HG02759 (cell line): ENCODE results near the gene RGPD3.
"Not testable (repeated sequence)": the region's sequence is repeated elsewhere in the genome, so short reads cannot be mapped to it uniquely, and the experiment has no call there.

ENCODE experiments used
- ATAC-seq: cut with Tn5 transposase; IDR thresholded peaks from one replicate; pipeline ENCODE4 v1.9.1; 2021; ENCODE audit warnings: mild to moderate bottlenecking, moderate library complexity; ENCODE audit not compliant: unreplicated experiment

RGPD3 gene

DNA sequence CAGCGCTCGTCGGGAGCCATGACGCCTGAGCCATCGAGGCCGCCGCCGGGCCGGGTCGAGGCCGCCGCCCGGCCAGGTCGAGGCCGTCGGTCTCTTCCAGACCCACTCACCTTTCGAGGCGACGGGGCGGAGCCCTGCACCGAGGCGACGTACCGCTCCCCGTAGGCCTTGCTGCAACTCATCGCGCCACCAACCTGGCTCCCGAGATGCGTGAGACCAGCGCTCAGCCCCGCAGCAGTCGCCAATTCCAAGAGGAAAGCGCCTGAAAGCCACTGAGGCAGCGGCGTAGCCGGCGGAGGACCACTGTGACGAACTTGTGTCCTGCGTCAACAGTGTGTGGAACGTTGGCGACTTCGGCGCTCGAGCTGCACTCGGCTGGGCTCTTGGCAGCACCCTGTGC is at the start of gene RGPD3:
RGPD3 (minus strand) TSS at position 307 of the 400 bp plus-strand sequence; CDS start at position 182, 125 bp downstream.
- ATAC-seq = not testable (repeated sequence)

GRCh38 chr2:106517329-106517728 is 49.1 kb upstream of the RGPD3 start:
- no peak for ATAC-seq

DNA sequence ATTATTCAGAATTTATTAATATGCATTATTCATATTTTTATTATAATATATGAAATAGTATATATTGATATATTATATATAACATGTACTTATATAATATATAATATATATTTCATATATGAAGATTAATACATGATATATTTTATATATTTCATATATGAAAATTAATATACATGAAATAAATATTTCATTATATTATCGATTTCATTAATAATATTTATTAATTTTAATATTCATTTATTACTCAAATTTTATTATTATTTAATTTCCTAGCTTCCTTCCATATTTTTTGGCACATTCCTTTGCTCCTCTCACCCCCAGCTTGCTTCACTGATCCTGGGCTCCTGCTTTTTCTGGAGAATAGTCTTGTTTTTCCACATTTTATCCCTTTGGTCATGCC is 48.7 kb upstream of the RGPD3 start:
- no peak for ATAC-seq

DNA sequence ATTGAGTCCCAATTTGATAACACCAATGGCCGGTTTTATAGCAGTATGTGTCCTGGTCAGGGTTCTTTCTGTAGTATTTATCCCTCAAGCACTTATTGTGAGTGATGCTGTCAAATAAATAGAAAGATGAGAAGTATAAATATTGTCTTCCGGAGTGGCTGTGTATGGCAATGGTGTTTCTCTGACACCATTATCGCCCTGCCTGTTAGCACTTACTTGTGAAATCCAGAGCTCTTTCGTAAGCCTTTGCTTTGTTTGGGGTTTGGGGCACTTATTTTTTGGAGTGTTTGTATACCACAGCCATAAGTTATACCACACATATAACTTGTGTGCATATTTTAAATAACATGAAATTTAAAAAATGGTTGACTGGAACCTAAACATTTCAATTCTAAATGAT is 48.2 kb upstream of the RGPD3 start:
- no peak for ATAC-seq

GRCh38 chr2:106514827-106515226 is 46.6 kb upstream of the RGPD3 start:
- not testable (repeated sequence) for ATAC-seq

DNA sequence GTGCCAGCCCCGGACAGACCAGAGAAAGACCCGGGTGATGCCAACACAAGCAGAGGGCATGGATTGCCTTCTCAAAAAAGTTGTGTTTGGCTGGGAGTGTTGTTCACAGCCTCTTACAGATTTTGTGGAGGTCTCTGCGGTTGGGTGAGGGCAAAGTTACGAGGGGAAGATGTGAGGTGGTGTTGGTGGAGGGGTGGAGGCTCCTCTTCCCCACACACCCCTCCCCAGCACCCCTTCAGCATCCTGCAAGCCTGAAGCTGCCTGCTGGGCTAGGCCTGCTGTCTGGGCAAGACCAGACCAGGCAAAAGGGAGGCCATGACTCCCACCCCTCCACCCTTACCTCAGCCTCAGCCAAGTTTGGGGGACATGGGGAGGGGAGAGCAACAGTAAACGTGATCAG is 45.2 kb upstream of the RGPD3 start:
- not testable (repeated sequence) for ATAC-seq

DNA sequence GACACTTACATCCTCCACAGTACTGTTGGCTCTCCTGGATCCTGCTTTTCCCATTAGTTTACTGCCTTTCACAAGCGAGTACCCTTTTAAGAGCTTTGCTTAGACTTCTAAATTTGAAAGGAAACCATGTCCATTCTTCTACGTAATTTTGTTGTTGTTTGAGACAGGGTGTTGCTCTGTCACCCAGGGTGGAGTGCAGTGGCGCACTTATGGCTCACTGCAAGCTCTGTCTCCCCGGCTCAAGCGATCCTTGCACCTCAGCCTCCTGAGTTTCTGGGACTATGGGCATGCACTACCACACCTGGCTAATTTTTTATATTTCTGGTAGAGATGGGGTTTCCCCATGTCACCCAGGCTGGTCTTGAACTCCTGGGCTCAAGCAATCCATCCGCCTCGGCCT is 43.7 kb upstream of the RGPD3 start:
- ATAC-seq = not testable (repeated sequence)

- not testable (repeated sequence) for ATAC-seq
These were observed 43.3 kb upstream of the RGPD3 start for GRCh38 chr2:106511476-106511901.

GRCh38 chr2:106510791-106511190 is 42.6 kb upstream of the RGPD3 start:
- ATAC-seq = not testable (repeated sequence)

DNA sequence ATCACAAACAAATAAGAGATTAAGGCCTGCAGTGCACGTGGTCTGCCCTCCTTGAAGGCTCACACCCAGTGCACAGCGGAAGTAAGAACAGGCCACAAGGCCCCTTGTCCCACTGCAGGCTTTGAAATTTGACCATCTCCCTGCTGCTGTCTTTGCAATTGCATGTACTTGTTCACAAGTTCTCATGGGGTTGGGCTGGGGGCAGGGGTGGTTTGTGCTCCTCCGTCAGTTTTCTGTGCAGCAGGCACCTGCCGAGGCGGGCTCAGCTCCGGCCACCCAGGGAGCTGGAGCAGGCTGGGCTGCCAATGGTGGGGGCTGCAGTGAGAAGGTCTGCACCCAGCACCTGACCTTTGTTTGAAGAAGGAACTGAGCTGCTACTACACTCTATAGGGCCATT is 41.2 kb upstream of the RGPD3 start:
- ATAC-seq = not testable (repeated sequence)

- ATAC-seq = not testable (repeated sequence)
These were observed 40.6 kb upstream of the RGPD3 start for GRCh38 chr2:106508660-106509373.

- ATAC-seq = not testable (repeated sequence)
These were observed 37.9 kb upstream of the RGPD3 start for GRCh38 chr2:106506002-106506687.

DNA sequence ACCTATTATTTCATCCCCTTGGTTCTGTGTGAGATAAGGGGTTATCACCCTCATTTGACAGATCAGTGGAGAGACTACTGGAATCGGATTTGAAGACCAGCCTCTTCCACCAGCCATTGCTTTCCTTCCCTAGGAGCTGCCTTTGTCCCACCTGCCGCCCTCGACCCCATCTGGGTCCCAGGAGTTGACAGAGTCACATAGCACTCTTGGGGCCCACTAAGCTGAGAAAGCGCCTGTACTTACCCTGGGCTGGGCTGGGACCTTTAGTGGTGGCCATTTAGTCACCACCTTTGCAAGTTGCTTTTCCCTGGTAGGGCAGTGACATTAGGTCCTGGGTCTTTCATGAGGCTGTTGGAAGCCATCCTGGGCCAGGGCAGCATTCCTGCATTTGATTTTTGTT is 36.6 kb upstream of the RGPD3 start:
- ATAC-seq = not testable (repeated sequence)

GRCh38 chr2:106504192-106504591 is 36.0 kb upstream of the RGPD3 start:
- not testable (repeated sequence) for ATAC-seq

DNA sequence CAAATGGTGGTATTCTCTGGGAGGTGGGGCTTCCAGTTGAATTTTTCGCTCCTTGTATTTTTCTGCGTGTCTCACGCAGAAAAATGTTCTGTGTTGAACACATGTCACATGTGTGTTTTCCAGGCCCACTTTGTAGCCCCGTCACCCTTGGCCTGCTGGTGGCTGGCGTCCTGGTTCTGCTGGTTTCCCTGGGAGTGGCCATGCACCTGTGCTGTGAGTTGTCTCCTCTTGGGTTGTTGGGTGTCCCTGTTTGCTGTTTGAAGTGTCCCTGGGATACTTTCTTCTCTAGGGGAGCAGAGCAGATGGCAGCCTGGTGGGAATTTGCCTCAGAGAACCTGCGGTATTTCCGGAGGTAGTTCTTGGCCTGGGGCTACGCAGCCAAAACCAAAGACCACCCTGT is 34.1 kb upstream of the RGPD3 start:
- ATAC-seq = not testable (repeated sequence)

DNA sequence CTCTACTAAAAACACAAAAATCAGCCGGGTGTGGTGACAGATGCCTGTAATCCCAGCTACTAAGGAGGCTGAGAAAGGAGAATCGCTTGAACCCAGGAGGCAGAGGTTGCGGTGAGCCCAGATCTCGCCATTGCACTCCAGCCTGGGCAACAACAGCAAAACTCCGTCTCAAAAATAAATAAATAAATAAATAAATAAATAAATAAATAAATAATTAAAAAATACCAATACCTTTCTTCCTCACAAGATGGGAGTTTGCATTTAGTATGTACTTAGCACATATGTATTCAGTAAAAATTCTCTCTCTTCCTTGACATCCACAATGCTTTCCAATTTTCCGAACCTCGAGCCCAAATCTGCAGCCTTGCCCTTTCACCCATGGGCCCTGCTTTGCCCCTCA is 32.1 kb upstream of the RGPD3 start:
- ATAC-seq = not testable (repeated sequence)

- not testable (repeated sequence) for ATAC-seq
These were observed 30.3 kb upstream of the RGPD3 start for GRCh38 chr2:106498549-106498948.

GRCh38 chr2:106492913-106493312 is 24.7 kb upstream of the RGPD3 start:
- not testable (repeated sequence) for ATAC-seq

- not testable (repeated sequence) for ATAC-seq
These were observed 24.2 kb upstream of the RGPD3 start for GRCh38 chr2:106492399-106492798.

- not testable (repeated sequence) for ATAC-seq
These were observed 21.5 kb upstream of the RGPD3 start for GRCh38 chr2:106489701-106490100.

DNA sequence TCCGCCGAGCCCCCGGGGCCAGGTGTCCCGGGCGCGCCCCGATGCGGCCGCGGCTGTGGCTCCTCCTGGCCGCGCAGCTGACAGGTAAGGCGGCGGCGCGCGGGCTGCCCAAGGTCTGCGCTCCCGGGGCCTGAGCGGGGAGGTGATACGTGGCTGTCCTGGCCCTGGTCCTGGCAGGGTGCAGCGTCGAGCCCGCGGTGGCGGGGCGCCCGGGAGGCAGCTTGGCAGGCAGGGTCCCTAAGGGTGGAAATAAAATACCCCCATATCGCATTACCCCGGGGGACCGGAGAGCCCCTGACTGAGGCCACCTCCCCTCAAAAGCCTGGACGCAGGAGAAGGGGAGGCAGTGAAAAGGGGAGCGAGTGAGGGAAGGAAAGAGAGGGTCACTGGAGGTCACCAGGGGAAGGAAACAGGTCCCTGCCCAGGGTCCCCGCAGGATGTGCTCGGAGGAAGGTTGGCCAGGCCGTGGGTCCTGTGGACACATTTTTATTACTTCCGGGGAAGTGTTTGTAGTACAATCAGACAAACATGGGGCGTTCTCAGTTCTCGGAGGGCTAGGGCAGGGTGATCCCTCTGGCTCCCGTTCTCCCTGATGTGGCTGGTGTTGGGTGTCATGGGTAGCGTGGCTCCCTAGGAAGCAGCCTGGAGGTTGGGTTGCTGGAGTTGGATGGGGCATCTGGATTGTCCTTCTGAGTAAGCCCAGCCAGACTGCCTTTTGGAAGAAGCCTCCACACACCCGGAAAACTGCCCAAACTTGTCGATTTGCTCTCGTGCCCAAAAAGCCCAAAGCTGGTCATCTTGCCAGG is 19.4 kb upstream of the RGPD3 start:
- ATAC-seq = not testable (repeated sequence)
